GM11168 (cell line): Measurements from ENCODE around the gene CRIP2.

Experiments
- in situ Hi-C: fragments of 300-500 bp; cut with MboI; formaldehyde crosslinking; loops from one replicate; pipeline ENCODE4 v1.12.0; 2022; ENCODE audit warnings: low sequenced_read_pairs; ENCODE audit not compliant: unreplicated experiment

The CRIP2 gene

GRCh38 chr14:105473677-105474482, 741 bp upstream of the CRIP2 start:
- in situ Hi-C loops, result loop anchor here (10.0 kb wide), 1 partner anchor 99 kb away; no protein-coding TSS in a partner anchor

GRCh38 chr14:105475269-105476096, 862 bp downstream of the CRIP2 start:
- in situ Hi-C loops, result loop anchor here (10.0 kb wide), 1 partner anchor 101 kb away; no protein-coding TSS in a partner anchor

DNA sequence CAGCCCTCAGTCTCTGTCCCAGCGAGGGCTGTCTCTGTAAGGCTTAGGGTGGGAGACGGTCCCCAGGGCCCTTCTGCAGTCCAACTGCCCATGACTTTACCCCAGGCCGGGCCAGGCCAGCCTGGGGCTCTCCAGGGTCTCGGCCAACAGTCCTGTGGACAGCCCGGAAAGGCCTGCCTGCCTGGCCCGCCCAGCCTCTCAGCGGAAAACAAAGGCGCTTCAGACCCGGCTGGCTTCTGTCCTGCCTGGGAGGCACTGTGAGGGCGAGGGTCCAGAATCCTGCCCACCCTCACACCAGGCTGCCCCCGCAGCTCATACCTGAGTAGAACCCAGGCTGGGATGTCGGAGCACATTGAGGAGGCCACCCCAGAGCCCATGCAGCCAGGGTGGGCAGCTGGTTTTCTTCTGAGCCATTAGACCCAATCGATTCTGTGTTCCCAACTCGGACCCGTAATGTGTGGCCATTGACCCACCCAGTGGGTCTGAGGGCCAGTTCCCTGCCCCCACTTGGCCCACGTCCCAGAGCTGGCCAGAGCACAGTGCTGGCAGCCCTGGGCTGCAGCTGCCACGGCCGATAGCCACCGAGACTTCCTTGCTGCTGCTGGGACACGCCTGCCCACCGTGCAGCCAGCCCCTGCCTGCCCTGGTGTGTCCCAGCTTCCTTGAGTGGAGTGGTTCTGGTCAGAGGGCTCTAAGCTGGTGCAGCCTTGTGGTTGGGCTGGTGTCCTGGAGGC, 1.6 kb downstream of the CRIP2 start:
- in situ Hi-C loops, result loop anchor here (10.0 kb wide), 1 partner anchor 101 kb away; no protein-coding TSS in a partner anchor

GRCh38 chr14:105476831-105477659, 2.4 kb downstream of the CRIP2 start:
- in situ Hi-C loops, result loop anchor here (10.0 kb wide), 1 partner anchor 102 kb away; no protein-coding TSS in a partner anchor

DNA sequence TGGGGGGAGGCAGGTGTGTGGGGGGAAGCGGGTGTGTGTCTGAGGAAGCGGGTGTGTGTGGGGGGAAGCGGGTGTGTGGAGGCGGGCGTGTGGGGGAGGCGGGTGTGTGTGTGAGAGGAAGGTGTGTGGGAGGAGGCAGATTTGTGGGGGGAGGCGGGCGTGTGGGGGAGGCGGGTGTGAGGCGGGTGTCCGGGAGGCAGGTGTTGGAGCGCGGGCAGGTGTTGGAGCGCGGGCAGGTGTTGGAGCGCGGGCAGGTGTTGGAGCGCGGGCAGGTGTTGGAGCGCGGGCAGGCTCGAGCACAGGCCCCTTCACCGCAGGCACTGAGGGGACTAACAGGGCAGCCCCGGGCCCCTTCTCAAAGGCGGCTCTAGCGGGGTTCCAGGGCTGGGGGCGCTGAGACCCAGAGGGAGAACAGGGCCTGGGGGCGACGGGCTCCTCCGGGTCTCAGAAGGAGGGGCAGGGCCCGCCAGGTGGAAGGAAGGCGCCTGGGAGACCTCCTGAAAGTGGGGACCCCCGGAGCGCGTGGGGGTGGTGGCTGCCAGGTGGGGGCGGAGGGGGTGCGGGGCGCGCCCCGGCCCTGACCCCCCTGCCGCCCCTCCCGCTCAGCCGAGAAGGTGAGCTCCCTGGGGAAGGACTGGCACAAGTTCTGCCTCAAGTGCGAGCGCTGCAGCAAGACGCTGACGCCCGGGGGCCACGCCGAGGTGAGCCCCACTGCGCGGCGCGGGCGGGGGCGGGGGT, 3.2 kb downstream of the CRIP2 start:
- in situ Hi-C loops, result loop anchor here (10.0 kb wide), 1 partner anchor 103 kb away; no protein-coding TSS in a partner anchor

DNA sequence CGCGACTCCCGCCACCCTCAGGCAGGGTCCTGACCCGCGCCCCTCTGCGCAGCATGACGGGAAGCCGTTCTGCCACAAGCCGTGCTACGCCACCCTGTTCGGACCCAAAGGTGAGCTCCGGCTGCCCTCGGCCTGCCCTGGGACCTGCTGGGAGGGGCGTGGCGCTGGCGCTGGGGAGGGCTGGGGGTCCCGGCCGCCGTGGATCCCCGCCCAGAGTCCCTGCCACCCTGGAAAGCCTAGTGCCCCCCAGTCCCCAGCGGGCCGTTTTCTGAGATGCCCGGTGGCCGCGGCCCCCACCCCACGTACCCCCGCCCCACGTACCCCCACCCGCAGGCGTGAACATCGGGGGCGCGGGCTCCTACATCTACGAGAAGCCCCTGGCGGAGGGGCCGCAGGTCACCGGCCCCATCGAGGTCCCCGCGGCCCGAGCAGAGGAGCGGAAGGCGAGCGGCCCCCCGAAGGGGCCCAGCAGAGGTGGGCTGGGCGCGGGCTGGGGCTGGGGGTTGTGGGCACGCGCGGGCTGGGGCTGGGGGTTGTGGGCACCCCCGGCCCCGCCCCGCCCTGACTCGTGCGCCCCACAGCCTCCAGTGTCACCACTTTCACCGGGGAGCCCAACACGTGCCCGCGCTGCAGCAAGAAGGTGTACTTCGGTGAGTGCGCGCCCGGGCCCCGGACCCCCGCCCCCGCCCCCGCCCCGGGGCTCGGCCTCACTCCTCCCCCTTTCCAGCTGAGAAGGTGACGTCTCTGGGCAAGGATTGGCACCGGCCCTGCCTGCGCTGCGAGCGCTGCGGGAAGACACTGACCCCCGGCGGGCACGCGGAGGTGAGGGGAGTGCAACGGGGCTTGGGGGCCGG, 4.0 kb downstream of the CRIP2 start:
- in situ Hi-C loops, result loop anchor here (10.0 kb wide), 1 partner anchor 104 kb away; no protein-coding TSS in a partner anchor

- in situ Hi-C loops, result loop anchor here (10.0 kb wide), 1 partner anchor 105 kb away; no protein-coding TSS in a partner anchor
Observed at GRCh38 chr14:105479431-105480158, 5.0 kb downstream of the CRIP2 start.

GRCh38 chr14:105480199-105480746, 5.7 kb downstream of the CRIP2 start:
- in situ Hi-C loops, result no loop called here

DNA sequence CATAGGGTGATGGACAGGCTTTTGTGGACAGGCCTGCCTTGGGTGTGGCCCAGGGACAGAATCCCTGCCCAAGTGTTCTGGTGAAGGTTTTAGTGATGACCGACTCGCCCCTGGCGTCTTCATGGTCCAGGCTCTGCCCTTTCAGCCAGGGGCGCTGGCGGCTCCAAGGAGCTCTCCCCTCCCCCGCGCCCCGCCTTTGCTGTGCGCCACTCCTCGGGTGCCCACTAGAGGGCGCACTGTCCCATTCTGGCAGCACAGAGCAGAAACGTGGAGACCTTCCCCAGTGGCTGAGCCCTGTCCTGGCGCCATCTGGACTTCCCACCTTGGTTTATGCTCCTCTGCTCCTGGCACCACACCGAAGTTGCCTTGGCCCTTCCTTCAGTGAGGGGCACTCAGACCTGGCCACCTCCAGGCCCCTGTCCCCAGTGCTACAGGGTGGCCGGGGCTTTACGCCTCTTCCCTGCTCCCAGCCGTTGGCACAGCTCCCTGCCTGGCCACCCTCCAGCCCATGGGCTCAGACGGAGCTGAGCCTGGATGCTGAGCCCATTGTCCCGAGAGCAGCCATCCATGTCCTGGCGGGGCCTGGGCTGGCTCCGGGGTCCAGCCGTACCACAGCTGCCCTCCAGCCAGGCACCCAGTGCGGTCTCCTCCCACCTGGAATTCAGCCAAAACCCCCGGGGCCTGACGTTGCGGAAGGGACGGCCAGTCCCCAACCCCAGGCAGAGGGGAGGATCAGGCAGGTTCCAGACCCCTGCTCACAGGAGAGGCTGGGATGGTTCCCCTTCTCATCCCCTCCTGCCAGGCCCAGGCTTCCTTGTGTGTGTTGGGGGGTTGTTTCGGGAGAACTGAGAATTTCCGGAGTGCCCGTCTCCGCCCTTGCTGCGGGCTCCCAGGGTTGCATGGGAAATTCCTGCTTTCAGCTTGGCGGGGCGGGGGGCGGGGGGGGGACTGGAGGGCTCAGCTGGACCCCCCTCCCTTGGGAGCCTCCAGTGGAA, 6.5 kb downstream of the CRIP2 start:
- in situ Hi-C loops, result no loop called here

- in situ Hi-C loops, result no loop called here
Observed at GRCh38 chr14:105481886-105482457, 7.4 kb downstream of the CRIP2 start.

DNA sequence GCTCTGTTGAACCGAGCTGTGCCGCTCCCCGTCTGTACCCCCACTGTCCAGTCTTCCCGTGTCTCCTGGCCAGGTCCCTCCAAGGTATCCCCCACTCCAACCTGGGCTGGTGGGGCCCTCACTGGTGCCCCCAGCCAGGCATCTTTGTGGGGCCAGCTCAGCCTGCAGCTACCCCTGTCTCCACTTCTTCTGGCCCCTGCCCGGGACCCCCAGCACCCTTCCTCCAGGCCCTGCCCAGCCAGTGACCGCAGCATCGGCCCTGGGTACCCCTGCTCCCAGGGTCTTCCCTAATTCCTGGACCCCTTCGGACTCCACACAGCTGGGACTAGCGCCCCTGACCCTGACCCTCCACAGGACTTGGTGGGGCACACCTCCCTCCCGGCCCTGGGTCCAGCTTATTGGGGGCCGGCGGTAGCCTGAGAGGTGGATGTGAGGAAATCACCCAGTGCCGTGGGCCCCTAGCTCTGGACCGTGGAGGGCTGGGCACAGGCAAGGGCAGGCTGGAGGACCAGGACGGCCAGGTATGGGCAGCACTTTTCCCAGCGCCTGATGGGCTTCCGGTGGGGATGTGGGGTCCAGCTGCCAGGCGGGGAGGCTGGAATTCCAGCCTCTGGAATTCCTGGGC, 8.0 kb downstream of the CRIP2 start:
- in situ Hi-C loops, result no loop called here

DNA sequence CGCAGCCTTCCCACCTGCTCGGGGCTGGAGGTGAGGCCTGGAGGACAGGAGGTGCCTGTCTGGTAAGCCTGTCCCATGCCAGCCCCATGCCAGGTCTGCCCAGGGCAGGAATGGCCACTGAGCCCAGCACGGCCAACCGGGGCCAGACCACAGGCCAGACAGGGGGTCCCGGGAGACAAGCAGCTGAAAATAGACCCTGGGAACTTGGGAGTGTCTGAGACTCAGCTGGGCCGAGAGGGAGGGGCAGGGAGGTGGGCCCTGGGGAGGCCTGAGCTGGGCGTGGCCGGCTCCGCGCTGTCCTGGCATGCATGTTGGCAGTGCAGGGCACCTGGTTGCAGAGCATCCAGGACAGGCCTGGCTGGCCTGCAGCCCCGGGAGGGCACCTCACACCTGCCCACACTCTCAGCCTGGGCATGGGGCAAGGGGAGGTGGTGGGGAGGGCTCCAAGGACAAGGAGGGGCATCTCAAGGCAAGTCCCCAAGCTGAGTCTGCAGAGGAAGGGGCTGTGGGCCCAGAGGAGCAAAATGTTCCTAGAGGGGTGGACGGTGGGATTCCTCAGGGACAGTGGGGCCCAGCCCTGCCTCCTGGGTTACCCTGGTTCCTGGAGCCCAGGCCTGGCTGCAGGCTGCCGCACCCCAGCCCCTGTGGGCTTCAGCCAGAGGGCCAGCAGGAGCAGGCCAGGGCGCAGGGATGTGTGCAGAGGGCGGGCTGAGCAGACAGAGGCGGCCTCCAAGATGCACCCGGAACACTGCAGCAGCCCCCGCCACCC, 8.9 kb downstream of the CRIP2 start:
- in situ Hi-C loops, result no loop called here

DNA sequence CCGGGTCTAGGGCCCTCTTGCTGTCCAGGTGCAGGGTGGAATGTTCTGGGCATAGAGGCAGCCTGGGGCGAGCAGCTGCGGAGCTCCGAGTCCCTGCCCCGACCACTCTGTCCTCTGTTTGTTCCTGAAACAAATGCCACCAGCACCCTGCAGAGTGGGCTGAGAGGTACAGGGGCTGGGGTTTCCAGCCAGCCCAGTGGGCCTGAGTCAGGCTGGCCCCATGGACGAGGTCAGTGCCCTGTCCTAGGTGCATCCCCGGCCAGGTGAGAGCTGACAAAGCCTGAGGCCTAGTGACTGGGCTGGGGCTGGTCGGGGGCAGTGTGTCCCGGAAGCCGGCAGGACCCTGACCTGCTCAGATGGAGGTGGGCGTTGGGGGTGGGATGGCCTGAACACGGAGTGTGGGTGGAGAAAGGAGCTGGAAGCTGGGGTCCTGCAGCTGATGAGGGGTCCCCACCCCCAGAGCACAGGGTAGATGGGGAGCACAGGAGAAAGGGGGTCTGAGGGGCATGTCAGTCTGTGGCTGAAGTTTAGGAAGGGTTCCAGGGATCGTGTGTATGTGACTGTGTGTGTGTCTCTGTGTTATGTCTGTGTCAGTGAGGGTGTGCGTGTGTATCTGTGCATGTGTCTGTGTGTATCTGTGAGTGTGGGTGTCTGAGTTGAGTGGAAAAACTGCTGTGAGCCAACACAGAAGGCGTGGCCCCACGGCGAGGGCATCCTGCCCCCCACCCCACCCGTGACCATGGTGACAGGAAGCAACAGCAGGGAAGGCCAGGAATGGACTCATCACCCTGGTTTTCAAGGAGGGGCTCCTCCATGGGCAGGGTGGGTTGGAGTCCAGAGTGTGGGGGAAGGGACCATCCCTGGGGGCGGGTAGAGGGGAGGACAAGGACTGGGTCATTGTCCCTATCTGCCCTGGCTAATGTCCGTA, 9.7 kb downstream of the CRIP2 start:
- in situ Hi-C loops, result no loop called here
